Measurements from ENCODE around the gene DTYMK.

DTYMK gene

GRCh38 chr2:241678784-241679540 is 7.7 kb downstream of the DTYMK start:
- TF ChIP-seq, protein P1, sequence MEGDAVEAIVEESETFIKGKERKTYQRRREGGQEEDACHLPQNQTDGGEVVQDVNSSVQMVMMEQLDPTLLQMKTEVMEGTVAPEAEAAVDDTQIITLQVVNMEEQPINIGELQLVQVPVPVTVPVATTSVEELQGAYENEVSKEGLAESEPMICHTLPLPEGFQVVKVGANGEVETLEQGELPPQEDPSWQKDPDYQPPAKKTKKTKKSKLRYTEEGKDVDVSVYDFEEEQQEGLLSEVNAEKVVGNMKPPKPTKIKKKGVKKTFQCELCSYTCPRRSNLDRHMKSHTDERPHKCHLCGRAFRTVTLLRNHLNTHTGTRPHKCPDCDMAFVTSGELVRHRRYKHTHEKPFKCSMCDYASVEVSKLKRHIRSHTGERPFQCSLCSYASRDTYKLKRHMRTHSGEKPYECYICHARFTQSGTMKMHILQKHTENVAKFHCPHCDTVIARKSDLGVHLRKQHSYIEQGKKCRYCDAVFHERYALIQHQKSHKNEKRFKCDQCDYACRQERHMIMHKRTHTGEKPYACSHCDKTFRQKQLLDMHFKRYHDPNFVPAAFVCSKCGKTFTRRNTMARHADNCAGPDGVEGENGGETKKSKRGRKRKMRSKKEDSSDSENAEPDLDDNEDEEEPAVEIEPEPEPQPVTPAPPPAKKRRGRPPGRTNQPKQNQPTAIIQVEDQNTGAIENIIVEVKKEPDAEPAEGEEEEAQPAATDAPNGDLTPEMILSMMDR (IDR thresholded peaks at IDR 0.05; ENCODE audit: borderline replicate concordance, insufficient read depth, low read depth, low read length): no peak
- no peak overlapping the region for H3K4me3 ChIP-seq (ENCODE audit: low read depth, low read length)

DNA sequence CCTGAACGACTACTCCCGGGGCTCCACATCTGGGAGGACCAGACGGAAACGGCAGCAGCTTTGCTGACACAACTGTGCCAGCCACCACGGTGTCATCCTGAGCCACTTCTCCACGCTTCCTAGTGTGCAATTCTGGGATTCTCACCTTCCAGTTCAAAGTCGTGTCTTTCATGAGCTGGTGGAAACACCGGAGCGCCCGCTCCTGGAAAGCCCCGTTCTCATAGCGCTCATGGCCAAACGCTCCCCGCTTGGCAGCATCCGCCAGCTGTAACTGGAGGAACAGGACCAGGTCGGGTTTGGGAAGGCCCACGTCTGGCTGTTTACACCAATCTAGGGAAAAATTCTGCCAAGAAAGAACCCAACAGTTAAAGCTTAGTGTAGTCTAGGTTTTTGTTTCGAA is 8.3 kb downstream of the DTYMK start:
- TF ChIP-seq, protein P1 (IDR thresholded peaks at IDR 0.05; ENCODE audit: borderline replicate concordance, insufficient read depth, low read depth, low read length): no peak
- H3K4me3 ChIP-seq (ENCODE audit: low read depth, low read length): no peak overlapping the region

DNA sequence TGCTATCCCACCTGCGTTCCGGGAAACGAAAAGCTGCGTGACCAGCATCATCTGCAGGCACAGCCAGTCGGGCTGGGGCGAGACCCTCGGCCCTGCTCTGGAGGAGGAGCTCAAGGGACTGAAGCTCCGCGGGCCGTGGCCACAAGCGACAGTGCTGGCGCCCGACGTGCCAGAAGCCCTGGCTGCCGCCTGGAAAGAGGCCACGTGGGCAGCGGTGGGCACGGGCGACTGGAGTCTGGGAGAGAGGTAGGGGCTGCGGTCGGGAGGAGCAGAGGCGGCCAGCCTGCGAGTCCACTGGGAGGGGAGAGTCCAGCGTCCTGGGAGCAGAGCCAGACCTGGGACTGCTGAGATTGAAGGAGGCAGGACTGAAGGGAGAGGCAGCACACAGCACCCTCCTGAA is 9.2 kb downstream of the DTYMK start:
- no peak overlapping the region for H3K4me3 ChIP-seq (ENCODE audit: low read depth, low read length)
- TF ChIP-seq, protein P1 (IDR thresholded peaks at IDR 0.05; ENCODE audit: borderline replicate concordance, insufficient read depth, low read depth, low read length): no peak

GRCh38 chr2:241676665-241677064 is 9.9 kb downstream of the DTYMK start:
- TF ChIP-seq, protein P1 (IDR thresholded peaks at IDR 0.05; ENCODE audit: borderline replicate concordance, insufficient read depth, low read depth, low read length): no peak
- H3K4me3 ChIP-seq (ENCODE audit: low read depth, low read length): no peak overlapping the region

DNA sequence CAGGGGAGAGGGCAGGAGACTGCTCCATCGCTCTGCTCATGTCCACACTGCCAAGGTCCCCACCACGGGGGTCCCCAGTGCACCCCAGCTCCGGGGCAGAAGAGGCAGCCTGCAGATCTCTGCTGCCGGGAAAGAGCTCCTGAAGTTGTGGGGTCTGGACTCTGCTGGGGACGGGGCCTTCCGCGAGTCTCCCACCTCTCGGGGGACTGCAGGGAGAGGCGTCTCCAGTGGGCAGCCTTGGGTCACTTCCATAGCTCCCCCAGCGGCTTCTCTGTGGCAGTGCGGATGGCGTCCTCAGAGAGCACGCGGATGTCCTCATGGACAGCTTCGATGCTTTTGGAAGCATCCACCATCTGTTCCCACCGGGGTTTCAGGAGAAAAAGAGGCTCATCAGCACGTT is 10.7 kb downstream of the DTYMK start:
- no peak overlapping the region for H3K4me3 ChIP-seq (ENCODE audit: low read depth, low read length)
- TF ChIP-seq, protein P1 (IDR thresholded peaks at IDR 0.05; ENCODE audit: borderline replicate concordance, insufficient read depth, low read depth, low read length): no peak

GRCh38 chr2:241673797-241674725 is 12.6 kb downstream of the DTYMK start:
- H3K4me3 ChIP-seq (ENCODE audit: low read depth, low read length): no peak overlapping the region
- TF ChIP-seq, protein P1 (IDR thresholded peaks at IDR 0.05; ENCODE audit: borderline replicate concordance, insufficient read depth, low read depth, low read length): no peak
